Omental fat pad (tissue), 4 donors: ENCODE measurements around the gene CYP4A11. TPM values are rescaled to one million over a fixed set of nuclear protein-coding genes. Genes with fewer than 3 reads are reported as not detected.

Source experiments
- small RNA-seq: library from RNA; depleted of rRNA; stranded (forward); fragments of <200 nt; gene quantifications from one replicate; pipeline ENCODE3, GENCODE V24; 2016
- total RNA-seq, 4 donors: library from RNA; depleted of rRNA; stranded (reverse); fragments of >200 nt; gene quantifications; one replicate each; pipeline ENCODE4 v1.1.0, GENCODE V29; 2016

The CYP4A11 gene
- total RNA-seq, 4 donors from 2014 or later = 0.79 TPM; not detected in 3

Small RNAs within 50 kb of the gene (small RNA-seq; reads per million reads assigned to genes)
- not detected for gene CYP4A26P

Other genes with a start within 250 kb of the CYP4A11 start
- gene EFCAB14, start 222.4 kb downstream of the CYP4A11 start, total RNA-seq = 100 to 1,000 TPM in 2 of 4 donors, 10 to 100 TPM in 2; 91.4 to 144 (median 103) TPM
- 100 to 1,000 TPM; 188 to 420 (median 269) TPM for gene CYP4B1, start 142.4 kb downstream of the CYP4A11 start, total RNA-seq
- 10 to 100 TPM in 3 of 4 donors, 1 to 10 TPM in 1; 6.5 to 46.0 (median 16.3) TPM for gene CYP4X1, start 82.2 kb upstream of the CYP4A11 start, total RNA-seq
- 10 to 100 TPM in 1 of 4 donors, 1 to 10 TPM in 3; 2.5 to 14.0 (median 4.8) TPM for gene CYP4Z1, start 125.8 kb upstream of the CYP4A11 start, total RNA-seq
- gene CYP4A22, start 196.0 kb upstream of the CYP4A11 start, total RNA-seq = 1 to 10 TPM in 2 of 4 donors, under 1 TPM in 2; 0.72 to 5.8 (median 0.97) TPM
- 100 to 1,000 TPM in 1 of 4 donors, 10 to 100 TPM in 2, 1 to 10 TPM in 1; 2.8 to 131 (median 25.3) TPM for gene PDZK1IP1, start 248.6 kb upstream of the CYP4A11 start, total RNA-seq